Measurements from ENCODE around the gene HMG20A.

DNA sequence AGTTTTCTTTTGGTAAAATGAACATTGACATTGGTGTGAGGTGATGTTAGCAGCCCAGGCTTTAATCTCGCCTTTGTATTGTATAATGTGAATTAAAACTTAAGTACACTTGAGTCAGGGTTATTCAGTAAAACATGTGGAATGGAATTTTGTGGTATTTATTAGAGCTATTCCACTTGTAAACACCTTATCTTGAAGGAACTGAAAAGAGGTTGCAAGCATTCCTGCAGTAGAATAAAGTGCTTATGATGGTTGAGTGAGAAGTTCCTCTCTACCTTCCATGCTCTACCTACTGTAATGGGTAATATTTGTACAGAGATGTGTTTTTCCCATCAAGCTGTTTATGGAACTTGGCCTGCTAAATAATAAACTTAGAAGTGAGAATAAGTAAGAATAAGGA is 36.1 kb downstream of the HMG20A start:
- TF ChIP-seq CTCF (conservative IDR thresholded peaks at IDR 0.05; ENCODE audit: low read depth in 2 of 2) = no peak
- no peak for TF ChIP-seq EZH2 (IDR thresholded peaks at IDR 0.05; ENCODE audit: low read depth, unreplicated experiment)
- TF ChIP-seq REST (IDR thresholded peaks at IDR 0.05; ENCODE audit: unreplicated experiment) = no peak
- TF ChIP-seq, protein P1, sequence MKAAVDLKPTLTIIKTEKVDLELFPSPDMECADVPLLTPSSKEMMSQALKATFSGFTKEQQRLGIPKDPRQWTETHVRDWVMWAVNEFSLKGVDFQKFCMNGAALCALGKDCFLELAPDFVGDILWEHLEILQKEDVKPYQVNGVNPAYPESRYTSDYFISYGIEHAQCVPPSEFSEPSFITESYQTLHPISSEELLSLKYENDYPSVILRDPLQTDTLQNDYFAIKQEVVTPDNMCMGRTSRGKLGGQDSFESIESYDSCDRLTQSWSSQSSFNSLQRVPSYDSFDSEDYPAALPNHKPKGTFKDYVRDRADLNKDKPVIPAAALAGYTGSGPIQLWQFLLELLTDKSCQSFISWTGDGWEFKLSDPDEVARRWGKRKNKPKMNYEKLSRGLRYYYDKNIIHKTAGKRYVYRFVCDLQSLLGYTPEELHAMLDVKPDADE (IDR thresholded peaks at IDR 0.05) = no peak
- TF ChIP-seq EZH2phosphoT487 (IDR thresholded peaks at IDR 0.05; ENCODE audit: unreplicated experiment) = no peak

All from GM23338 (cell line).